T-helper 17 cell (primary cell): ENCODE results near the gene RAMAC. TPM values are rescaled to one million over a fixed set of nuclear protein-coding genes. Genes with fewer than 3 reads are reported as not detected.
"Not testable (repeated sequence)": the region's sequence is repeated elsewhere in the genome, so short reads cannot be mapped to it uniquely, and the experiment has no call there.

Experiments
- ATAC-seq: fragments of 150-1000 bp; cut with Tn5 transposase; 2 replicates; pipeline ENCODE4 v1.10.0; 2021; ENCODE audit warnings: mild to moderate bottlenecking, moderate library complexity
- DNase-seq, 3 donors: peaks; one replicate each; pipeline versions ENCODE4 v3.0.0 to v3.0.0-alpha.2; 2020 to 2021
- H3K9me3 ChIP-seq: one replicate; pipeline ENCODE4 v1.7.0; 2013; ENCODE audit warnings: low read length, mild to moderate bottlenecking; ENCODE audit not compliant: control insufficient read depth, poor library complexity, severe bottlenecking
- H3K27ac Mint-ChIP-seq: one replicate; pipeline ENCODE4 v1.8.0; 2022; ENCODE audit warnings: mild to moderate bottlenecking, moderate library complexity, mixed read lengths
- H3K27me3 Mint-ChIP-seq: one replicate; pipeline ENCODE4 v1.8.0; 2022; ENCODE audit warnings: mixed read lengths
- H3K36me3 Mint-ChIP-seq: one replicate; pipeline ENCODE4 v1.8.0; 2022; ENCODE audit warnings: low read depth, mixed read lengths
- H3K4me1 Mint-ChIP-seq: one replicate; pipeline ENCODE4 v1.8.0; 2022; ENCODE audit warnings: mild to moderate bottlenecking, mixed read lengths
- H3K4me3 Mint-ChIP-seq: one replicate; pipeline ENCODE4 v1.8.0; 2022; ENCODE audit warnings: mild to moderate bottlenecking, moderate library complexity, mixed read lengths
- total RNA-seq, 4 donors: library from RNA in 2 of 4; stranded (reverse) in 2 of 4; gene quantifications; one replicate each; pipeline ENCODE4 v1.2.3 and lab custom pipeline; 2022 to 2026

RAMAC gene
- total RNA-seq, 2 donors from 2014 or later = 16.4 to 24.2 TPM

DNA sequence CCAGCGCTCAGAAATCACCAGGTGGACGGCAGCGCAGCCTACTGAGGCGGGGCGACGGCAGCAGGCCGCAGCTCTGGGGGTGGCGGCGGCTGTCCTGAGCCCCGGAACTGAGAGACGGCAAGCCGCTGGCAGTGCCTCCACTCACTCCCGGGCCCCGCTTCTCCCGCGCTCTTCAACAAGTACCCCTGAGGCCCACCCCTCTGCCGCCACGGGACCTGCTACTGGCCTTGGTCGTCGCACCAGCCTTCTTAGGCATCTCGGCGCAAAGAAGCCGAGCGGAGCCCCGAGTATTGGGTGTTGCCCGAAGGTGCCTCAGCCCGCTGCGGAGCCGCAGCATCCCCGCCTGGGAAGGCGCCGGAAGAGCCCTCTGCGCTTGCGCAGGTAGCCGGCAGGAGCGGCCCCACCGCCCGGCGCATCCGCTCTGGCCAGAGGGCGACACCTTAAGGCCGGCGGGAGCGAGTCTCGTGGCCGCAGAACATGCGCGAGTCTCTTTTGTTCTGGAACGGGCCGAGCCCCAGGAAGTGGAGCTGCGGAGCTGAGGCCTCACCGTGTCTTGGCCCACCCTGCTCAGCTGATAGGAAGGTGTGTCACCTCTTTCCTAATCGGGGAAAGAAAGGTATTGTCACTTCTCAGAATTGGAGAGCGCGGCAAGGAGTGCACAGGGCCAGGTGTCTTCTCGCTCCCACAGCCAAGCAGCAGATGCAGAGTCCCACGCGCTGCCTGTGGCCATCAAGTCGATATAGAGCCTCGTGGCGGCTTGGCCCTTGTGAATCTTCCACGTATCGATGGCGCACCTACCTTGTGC lies 25.5 kb downstream of the RAMAC start, which contains the start of gene C15orf40:
TSS of gene C15orf40 (minus strand) at position 369 of the 805 bp plus-strand sequence. CDS start at position 337, 32 bp downstream.
- H3K27me3 Mint-ChIP-seq = no peaks in the 10 kb centered on the region
- peaks cover 39% of the 10 kb centered on the region for H3K4me1 Mint-ChIP-seq
- H3K4me3 Mint-ChIP-seq = peak within 1 kb of the TSS; percentile 99
- ATAC-seq = peak; percentile 86
- DNase-seq = peak; percentile 71 to 81 (median 77)
- no peaks in the 10 kb centered on the region for H3K9me3 ChIP-seq
- H3K36me3 Mint-ChIP-seq = peaks cover 8% of the 10 kb centered on the region
- peak within 1 kb of the TSS; percentile 87 for H3K27ac Mint-ChIP-seq

- peak overlapping the region; percentile 99 for H3K4me3 Mint-ChIP-seq
- H3K27me3 Mint-ChIP-seq = no peaks in the 10 kb centered on the region
- H3K4me1 Mint-ChIP-seq = peaks cover 38% of the 10 kb centered on the region
- H3K9me3 ChIP-seq = no peaks in the 10 kb centered on the region
- peaks cover 7% of the 10 kb centered on the region for H3K36me3 Mint-ChIP-seq
- no peak for ATAC-seq
- H3K27ac Mint-ChIP-seq = peak overlapping the region; percentile 87
- no peak for DNase-seq
Measured at GRCh38 chr15:83012076-83012426, 26.0 kb downstream of the RAMAC start.

- peaks cover 5% of the 10 kb centered on the region for H3K36me3 Mint-ChIP-seq
- ATAC-seq = no peak
Measured at GRCh38 chr15:83012636-83013035, 26.6 kb downstream of the RAMAC start.

GRCh38 chr15:83014205-83014653 lies 28.2 kb downstream of the RAMAC start:
- H3K9me3 ChIP-seq = no peaks in the 10 kb centered on the region
- DNase-seq (no peak), ATAC-seq (no peak)
- peak overlapping the region; percentile 79 for H3K27ac Mint-ChIP-seq
- H3K4me1 Mint-ChIP-seq = peaks cover 36% of the 10 kb centered on the region
- peaks cover 5% of the 10 kb centered on the region for H3K36me3 Mint-ChIP-seq
- H3K27me3 Mint-ChIP-seq = no peaks in the 10 kb centered on the region
- H3K4me3 Mint-ChIP-seq = no peak overlapping the region

More at GRCh38 chr15:83012636-83013035, 26.6 kb downstream of the RAMAC start:
- H3K4me3 Mint-ChIP-seq = peak overlapping the region; percentile 99
- H3K27ac Mint-ChIP-seq = no peak overlapping the region
- peaks cover 36% of the 10 kb centered on the region for H3K4me1 Mint-ChIP-seq
- no peaks in the 10 kb centered on the region for H3K27me3 Mint-ChIP-seq
- no peaks in the 10 kb centered on the region for H3K9me3 ChIP-seq
- DNase-seq = no peak

DNA sequence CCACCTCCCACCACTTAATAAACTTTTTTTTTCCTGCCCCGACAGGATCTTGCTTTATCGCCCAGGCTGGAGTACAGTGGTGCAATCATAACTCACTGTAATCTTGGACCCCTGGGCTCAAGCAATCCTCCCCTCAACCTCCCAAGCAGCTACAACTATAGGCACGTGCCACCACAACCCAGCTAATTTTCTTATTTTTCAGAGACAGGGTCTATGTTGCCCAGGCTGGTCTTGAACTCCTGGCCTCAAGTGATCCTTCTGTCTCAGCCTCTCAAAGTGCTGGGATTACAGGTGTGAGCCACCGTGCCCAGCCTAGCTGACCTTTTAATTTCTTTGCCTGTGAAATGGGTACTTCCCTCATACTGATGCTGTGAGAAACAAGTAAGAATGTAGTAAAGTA lies 29.4 kb downstream of the RAMAC start:
- H3K4me1 Mint-ChIP-seq = peaks cover 31% of the 10 kb centered on the region
- no peak for DNase-seq
- peak overlapping the region; percentile 79 for H3K27ac Mint-ChIP-seq
- no peak overlapping the region for H3K4me3 Mint-ChIP-seq
- ATAC-seq = no peak
- no peaks in the 10 kb centered on the region for H3K27me3 Mint-ChIP-seq
- peaks cover 5% of the 10 kb centered on the region for H3K36me3 Mint-ChIP-seq
- no peaks in the 10 kb centered on the region for H3K9me3 ChIP-seq

DNA sequence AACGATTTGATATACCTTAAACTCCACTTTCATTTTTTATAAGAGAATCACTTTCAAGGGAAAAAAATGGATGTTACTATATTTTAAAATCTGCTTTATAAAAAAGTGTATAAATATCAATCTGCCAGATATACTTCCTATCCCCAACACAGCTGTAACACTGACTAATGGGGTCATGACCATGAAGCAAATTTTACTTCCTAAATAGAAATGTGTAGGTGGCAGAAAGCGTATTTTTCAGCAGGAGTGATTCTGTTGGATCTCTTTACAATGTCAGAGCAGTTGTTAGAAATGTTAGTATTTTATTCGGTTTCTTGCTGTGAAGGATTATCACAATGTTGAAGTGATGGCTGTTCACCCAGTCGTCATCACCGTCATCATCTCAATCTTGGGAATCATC lies 30.9 kb downstream of the RAMAC start:
- Mint-ChIP-seq H3K36me3 (no peaks in the 10 kb centered on the region), H3K4me1 (peaks cover 21% of the 10 kb centered on the region), H3K27ac (no peak overlapping the region), H3K27me3 (no peaks in the 10 kb centered on the region), H3K4me3 (no peak overlapping the region)
- no peaks in the 10 kb centered on the region for H3K9me3 ChIP-seq
- DNase-seq = no peak
- no peak for ATAC-seq

DNA sequence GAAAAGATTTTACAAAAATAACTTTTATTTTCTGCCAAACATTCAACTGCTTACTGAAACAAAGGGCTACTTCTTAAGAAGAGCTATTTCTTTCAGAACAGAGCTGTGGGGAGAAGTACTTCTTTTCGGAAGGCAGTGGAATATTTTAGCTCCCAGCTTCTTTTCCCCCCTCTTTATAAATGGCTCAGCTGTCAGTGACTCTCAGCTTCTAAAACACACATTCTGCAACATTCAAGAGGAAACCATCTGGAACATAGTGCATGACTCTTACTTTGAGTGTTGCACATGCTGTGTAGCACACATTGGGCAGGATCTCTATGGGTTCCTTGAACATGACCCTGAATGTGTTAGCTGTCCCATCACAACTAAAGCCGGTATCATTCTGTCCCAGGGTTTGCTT lies 32.4 kb downstream of the RAMAC start:
- ATAC-seq = no peak
- no peak overlapping the region for H3K4me3 Mint-ChIP-seq
- H3K4me1 Mint-ChIP-seq = peaks cover 8% of the 10 kb centered on the region
- H3K36me3 Mint-ChIP-seq = no peaks in the 10 kb centered on the region
- H3K9me3 ChIP-seq = no peaks in the 10 kb centered on the region
- no peak overlapping the region for H3K27ac Mint-ChIP-seq
- DNase-seq = no peak
- no peaks in the 10 kb centered on the region for H3K27me3 Mint-ChIP-seq

- ATAC-seq (no peak), DNase-seq (no peak)
- Mint-ChIP-seq H3K4me1 (peaks cover 6% of the 10 kb centered on the region), H3K36me3 (peaks cover 8% of the 10 kb centered on the region), H3K4me3 (no peak overlapping the region), H3K27ac (peak overlapping the region; percentile 21), H3K27me3 (no peaks in the 10 kb centered on the region)
- no peaks in the 10 kb centered on the region for H3K9me3 ChIP-seq
Measured at GRCh38 chr15:83030021-83030420, 44.0 kb downstream of the RAMAC start.

GRCh38 chr15:83031234-83031633 lies 45.2 kb downstream of the RAMAC start:
- H3K9me3 ChIP-seq, H3K36me3 Mint-ChIP-seq, H3K27me3 Mint-ChIP-seq, H3K27ac Mint-ChIP-seq, ATAC-seq, H3K4me3 Mint-ChIP-seq, DNase-seq, H3K4me1 Mint-ChIP-seq: not testable (repeated sequence)

GRCh38 chr15:83036253-83036652 lies 50.2 kb downstream of the RAMAC start:
- Mint-ChIP-seq H3K27me3 (no peaks in the 10 kb centered on the region), H3K36me3 (peaks cover 12% of the 10 kb centered on the region), H3K4me3 (no peak overlapping the region), H3K4me1 (peaks cover 29% of the 10 kb centered on the region), H3K27ac (peak overlapping the region; percentile 39)
- H3K9me3 ChIP-seq = no peaks in the 10 kb centered on the region
- ATAC-seq (no peak), DNase-seq (no peak)

DNA sequence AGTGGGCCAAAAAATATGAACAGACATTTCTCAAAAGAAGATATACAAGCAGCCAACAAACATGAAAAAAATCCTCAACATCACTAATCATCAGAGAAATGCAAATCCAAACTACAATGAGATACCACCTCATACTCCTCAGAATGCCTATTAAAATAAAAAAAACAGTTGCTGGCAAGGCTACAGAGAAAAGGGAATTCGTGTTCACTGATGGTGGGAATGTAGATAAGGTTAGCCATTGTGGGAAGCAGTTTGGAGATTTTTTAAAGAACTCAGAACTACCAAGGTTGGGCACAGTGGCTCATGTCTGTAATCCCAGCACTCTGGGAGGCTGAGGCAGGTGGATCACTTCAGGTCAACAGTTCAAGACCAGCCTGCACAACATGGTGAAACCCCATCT lies 53.2 kb downstream of the RAMAC start:
- Mint-ChIP-seq H3K4me1 (peaks cover 32% of the 10 kb centered on the region), H3K36me3 (peaks cover 7% of the 10 kb centered on the region), H3K27ac (no peak overlapping the region), H3K27me3 (no peaks in the 10 kb centered on the region), H3K4me3 (no peak overlapping the region)
- ATAC-seq = no peak
- H3K9me3 ChIP-seq = no peaks in the 10 kb centered on the region
- no peak for DNase-seq
